ENCODE results near the gene TCP1. TPM values are rescaled to one million over a fixed set of nuclear protein-coding genes. Genes with fewer than 3 reads are reported as not detected.
A peak's percentile ranks its signal among the peaks of the same experiment; 100 is the strongest.

TCP1 gene
- total and polyA plus RNA-seq, 2 of the 13 experiments (the other 11 are each of a cell fraction or from before 2014, with no cell fraction given), result 116 to 553 TPM

DNA sequence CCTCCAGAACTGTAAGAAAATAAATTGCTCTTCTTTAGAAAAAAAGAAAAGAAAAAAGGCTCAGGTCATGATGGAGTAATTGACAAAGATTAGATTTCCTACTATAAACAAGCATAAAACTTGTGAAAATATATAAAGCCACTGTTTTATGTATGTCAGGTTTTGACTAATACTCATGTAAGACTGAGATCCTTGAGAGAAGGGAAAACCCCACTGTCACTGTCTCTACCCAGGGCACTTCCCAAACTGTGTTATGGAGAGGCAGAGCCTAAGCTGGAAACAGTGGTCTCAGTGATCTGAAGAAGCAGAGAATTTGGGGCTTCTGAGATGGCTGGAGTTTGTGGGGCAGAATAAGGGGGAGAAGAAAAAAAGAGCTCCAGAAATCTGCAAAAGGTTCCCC lies 19.9 kb downstream of the TCP1 start:
- CTCF ChIA-PET (ENCODE audit: low intra/inter-chr PET ratio, low total read pairs), result no interaction called here
- POLR2A ChIA-PET, result interaction anchor here (0.9 to 1.2 kb wide), 2 partner anchors 20 to 43 kb away, joined by 5 to 12 read pairs; partner anchors contain the start of genes MRPL18, TCP1 and WTAP
- Histone ChIP-seq H3K79me2 (ENCODE audit: insufficient read depth, low read length) (peaks cover 33% of the 10 kb centered on the region), H3K4me2 (ENCODE audit: low read depth, low read length) (no peak overlapping the region), H3K27ac (ENCODE audit: extremely low read length, insufficient read depth, low read length) (no peak overlapping the region), H3K27me3 (ENCODE audit: control insufficient read depth in 1 of 2, insufficient read depth in 2 of 2, low read length in 2 of 2) (no peaks in the 10 kb centered on the region), H3K36me3 (replicated peaks in 1 of 2; ENCODE audit: control insufficient read depth in 1 of 2, insufficient read depth in 2 of 2, low read length in 2 of 2) (peaks cover 11 to 84% of the 10 kb centered on the region in 2 experiments), H4K20me1 (ENCODE audit: insufficient read depth, low read length) (no peaks in the 10 kb centered on the region), H3K9me3 (ENCODE audit: low read length) (no peaks in the 10 kb centered on the region), H2AFZ (ENCODE audit: low read length) (no peak overlapping the region), H3K4me1 (ENCODE audit: insufficient read depth, low read length) (peaks cover 37% of the 10 kb centered on the region), H3K4me3 (replicated peaks in 1 of 3; ENCODE audit: insufficient read depth in 1 of 3, low read depth in 2 of 3, low read length in 3 of 3) (no peak overlapping the region), H3K9ac (ENCODE audit: insufficient read depth, low read depth, low read length) (no peak overlapping the region)
- TF ChIP-seq ZNF615 (CRISPR knock-in tag; IDR thresholded peaks at IDR 0.05; ENCODE audit: borderline replicate concordance), result no peak
- in situ Hi-C loops (cut with HindIII; ENCODE audit: extremely low pct_ligation_motif_present, low pct_unique_long_range_greater_than_20kb) (no loop called here), intact Hi-C loops (cut with micrococcal nuclease; ENCODE audit: unreplicated experiment) (loop anchor here (10.0 kb wide), 1 partner anchor 1125 kb away; the partner anchor contains the start of gene DYNLT1)
- DNase-seq (ENCODE audit: low spot score) (no peak), FAIRE-seq (no peak), ATAC-seq (no peak)
- no TSS peak for BruUV-seq (replicated peaks)

DNA sequence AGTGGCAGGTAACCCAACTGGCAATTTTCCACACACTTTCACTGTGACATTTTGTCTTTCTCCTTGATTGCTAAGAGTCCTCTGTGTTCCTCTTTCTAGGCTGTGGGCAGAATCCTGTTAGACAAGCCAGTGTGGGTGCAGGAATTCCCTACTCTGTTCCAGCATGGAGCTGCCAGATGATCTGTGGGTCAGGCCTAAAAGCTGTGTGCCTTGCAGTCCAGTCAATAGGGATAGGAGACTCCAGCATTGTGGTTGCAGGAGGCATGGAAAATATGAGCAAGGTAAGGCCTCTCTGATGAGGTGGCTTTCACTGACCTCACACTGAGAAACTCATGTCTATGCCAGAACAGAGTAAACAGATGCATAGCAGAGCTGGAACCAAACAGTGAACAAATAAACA lies 22.5 kb downstream of the TCP1 start:
- in situ Hi-C loops (cut with HindIII; ENCODE audit: extremely low pct_ligation_motif_present, low pct_unique_long_range_greater_than_20kb), result no loop called here
- TF ChIP-seq CCDC6 (CRISPR knock-in tag; IDR thresholded peaks at IDR 0.05) (no peak), ZNF367 (CRISPR knock-in tag; IDR thresholded peaks at IDR 0.05; ENCODE audit: borderline replicate concordance) (no peak), POLR2A (IDR thresholded peaks at IDR 0.05; ENCODE audit: insufficient read depth in 1 of 2, low read depth in 2 of 2, low read length in 2 of 2) (peak in 1 of 2 experiments; percentile 12; a peak in 1 of 4 replicates), NFE2L1 (CRISPR knock-in tag; IDR thresholded peaks at IDR 0.05; ENCODE audit: borderline replicate concordance) (no peak), MXI1 (IDR thresholded peaks at IDR 0.05; ENCODE audit: borderline replicate concordance, low read depth, low read length) (0 out of 3 replicates have a peak, but pooled peaks have one; percentile 21), RARA (CRISPR knock-in tag; IDR thresholded peaks at IDR 0.05) (no peak)
- TF ChIP-seq, protein P1, sequence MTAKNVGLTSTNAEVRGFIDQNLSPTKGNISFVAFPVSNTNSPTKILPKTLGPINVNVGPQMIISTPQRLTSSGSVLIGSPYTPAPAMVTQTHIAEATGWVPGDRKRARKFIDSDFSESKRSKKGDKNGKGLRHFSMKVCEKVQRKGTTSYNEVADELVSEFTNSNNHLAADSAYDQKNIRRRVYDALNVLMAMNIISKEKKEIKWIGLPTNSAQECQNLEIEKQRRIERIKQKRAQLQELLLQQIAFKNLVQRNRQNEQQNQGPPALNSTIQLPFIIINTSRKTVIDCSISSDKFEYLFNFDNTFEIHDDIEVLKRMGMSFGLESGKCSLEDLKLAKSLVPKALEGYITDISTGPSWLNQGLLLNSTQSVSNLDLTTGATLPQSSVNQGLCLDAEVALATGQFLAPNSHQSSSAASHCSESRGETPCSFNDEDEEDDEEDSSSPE (CRISPR knock-in tag; IDR thresholded peaks at IDR 0.05), result no peak
- TF ChIP-seq, protein P2, sequence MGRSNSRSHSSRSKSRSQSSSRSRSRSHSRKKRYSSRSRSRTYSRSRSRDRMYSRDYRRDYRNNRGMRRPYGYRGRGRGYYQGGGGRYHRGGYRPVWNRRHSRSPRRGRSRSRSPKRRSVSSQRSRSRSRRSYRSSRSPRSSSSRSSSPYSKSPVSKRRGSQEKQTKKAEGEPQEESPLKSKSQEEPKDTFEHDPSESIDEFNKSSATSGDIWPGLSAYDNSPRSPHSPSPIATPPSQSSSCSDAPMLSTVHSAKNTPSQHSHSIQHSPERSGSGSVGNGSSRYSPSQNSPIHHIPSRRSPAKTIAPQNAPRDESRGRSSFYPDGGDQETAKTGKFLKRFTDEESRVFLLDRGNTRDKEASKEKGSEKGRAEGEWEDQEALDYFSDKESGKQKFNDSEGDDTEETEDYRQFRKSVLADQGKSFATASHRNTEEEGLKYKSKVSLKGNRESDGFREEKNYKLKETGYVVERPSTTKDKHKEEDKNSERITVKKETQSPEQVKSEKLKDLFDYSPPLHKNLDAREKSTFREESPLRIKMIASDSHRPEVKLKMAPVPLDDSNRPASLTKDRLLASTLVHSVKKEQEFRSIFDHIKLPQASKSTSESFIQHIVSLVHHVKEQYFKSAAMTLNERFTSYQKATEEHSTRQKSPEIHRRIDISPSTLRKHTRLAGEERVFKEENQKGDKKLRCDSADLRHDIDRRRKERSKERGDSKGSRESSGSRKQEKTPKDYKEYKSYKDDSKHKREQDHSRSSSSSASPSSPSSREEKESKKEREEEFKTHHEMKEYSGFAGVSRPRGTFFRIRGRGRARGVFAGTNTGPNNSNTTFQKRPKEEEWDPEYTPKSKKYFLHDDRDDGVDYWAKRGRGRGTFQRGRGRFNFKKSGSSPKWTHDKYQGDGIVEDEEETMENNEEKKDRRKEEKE (IDR thresholded peaks at IDR 0.05), result no peak
- TF ChIP-seq, protein P3, sequence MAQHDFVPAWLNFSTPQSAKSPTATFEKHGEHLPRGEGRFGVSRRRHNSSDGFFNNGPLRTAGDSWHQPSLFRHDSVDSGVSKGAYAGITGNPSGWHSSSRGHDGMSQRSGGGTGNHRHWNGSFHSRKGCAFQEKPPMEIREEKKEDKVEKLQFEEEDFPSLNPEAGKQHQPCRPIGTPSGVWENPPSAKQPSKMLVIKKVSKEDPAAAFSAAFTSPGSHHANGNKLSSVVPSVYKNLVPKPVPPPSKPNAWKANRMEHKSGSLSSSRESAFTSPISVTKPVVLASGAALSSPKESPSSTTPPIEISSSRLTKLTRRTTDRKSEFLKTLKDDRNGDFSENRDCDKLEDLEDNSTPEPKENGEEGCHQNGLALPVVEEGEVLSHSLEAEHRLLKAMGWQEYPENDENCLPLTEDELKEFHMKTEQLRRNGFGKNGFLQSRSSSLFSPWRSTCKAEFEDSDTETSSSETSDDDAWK (CRISPR knock-in tag; IDR thresholded peaks at IDR 0.05), result no peak
- TF ChIP-seq, protein P4, sequence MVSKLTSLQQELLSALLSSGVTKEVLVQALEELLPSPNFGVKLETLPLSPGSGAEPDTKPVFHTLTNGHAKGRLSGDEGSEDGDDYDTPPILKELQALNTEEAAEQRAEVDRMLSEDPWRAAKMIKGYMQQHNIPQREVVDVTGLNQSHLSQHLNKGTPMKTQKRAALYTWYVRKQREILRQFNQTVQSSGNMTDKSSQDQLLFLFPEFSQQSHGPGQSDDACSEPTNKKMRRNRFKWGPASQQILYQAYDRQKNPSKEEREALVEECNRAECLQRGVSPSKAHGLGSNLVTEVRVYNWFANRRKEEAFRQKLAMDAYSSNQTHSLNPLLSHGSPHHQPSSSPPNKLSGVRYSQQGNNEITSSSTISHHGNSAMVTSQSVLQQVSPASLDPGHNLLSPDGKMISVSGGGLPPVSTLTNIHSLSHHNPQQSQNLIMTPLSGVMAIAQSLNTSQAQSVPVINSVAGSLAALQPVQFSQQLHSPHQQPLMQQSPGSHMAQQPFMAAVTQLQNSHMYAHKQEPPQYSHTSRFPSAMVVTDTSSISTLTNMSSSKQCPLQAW (CRISPR knock-in tag; IDR thresholded peaks at IDR 0.05), result 0 out of 2 replicates have a peak, but pooled peaks have one; percentile 53

More for the DNA sequence above, 22.5 kb downstream of the TCP1 start:
- ATAC-seq, result no peak
- DNase-seq (ENCODE audit: low spot score), result no peak
- intact Hi-C loops (cut with micrococcal nuclease; ENCODE audit: unreplicated experiment), result loop anchor here (10.0 kb wide), 1 partner anchor 1122 kb away; the partner anchor contains the start of gene DYNLT1
- ChIA-PET CTCF (ENCODE audit: low intra/inter-chr PET ratio, low total read pairs) (no interaction called here), POLR2A (interaction anchor here (1.3 kb wide), 1 partner anchor 23 kb away, joined by 8 read pairs; the partner anchor contains the start of genes MRPL18 and TCP1)
- H2AFZ ChIP-seq (ENCODE audit: low read length), result no peak overlapping the region
- peaks cover 56% of the 10 kb centered on the region for H3K4me1 ChIP-seq (ENCODE audit: insufficient read depth, low read length)
- peaks cover 14 to 72% of the 10 kb centered on the region in 2 experiments for H3K36me3 ChIP-seq (replicated peaks in 1 of 2; ENCODE audit: control insufficient read depth in 1 of 2, insufficient read depth in 2 of 2, low read length in 2 of 2)
- H3K4me3 ChIP-seq (replicated peaks in 1 of 3; ENCODE audit: insufficient read depth in 1 of 3, low read depth in 2 of 3, low read length in 3 of 3), result no peak overlapping the region
- peak overlapping the region; percentile 51 for H3K27ac ChIP-seq (ENCODE audit: extremely low read length, insufficient read depth, low read length)
- peak overlapping the region; percentile 5; the same call in 1 of the 2 replicates for H3K9ac ChIP-seq (ENCODE audit: insufficient read depth, low read depth, low read length)
- H3K27me3 ChIP-seq (ENCODE audit: control insufficient read depth in 1 of 2, insufficient read depth in 2 of 2, low read length in 2 of 2), result no peaks in the 10 kb centered on the region
- H4K20me1 ChIP-seq (ENCODE audit: insufficient read depth, low read length), result no peaks in the 10 kb centered on the region
- H3K79me2 ChIP-seq (ENCODE audit: insufficient read depth, low read length), result peaks cover 49% of the 10 kb centered on the region
- FAIRE-seq, result no peak
- BruUV-seq (replicated peaks), result no TSS peak
- H3K9me3 ChIP-seq (ENCODE audit: low read length), result no peaks in the 10 kb centered on the region
- peak overlapping the region; percentile 12; the same call in 1 of the 2 replicates for H3K4me2 ChIP-seq (ENCODE audit: low read depth, low read length)

All from HepG2 (cell line).